ENCODE results near the gene MIAT.

GRCh38 chr22:26660356-26660755, 3.0 kb downstream of the MIAT start:
- TF ChIP-seq HDAC2 (IDR thresholded peaks at IDR 0.05; ENCODE audit: borderline replicate concordance in 1 of 2, low read depth in 2 of 2, low read length in 2 of 2) (no peak), CTCF (IDR thresholded peaks at IDR 0.05; ENCODE audit: control extremely low read depth in 1 of 3, insufficient read depth in 1 of 3, low read depth in 1 of 3, low read length in 3 of 3) (no peak), EZH2 (IDR thresholded peaks at IDR 0.05; ENCODE audit: low read depth, low read length, severe bottlenecking) (no peak), POLR2A (IDR thresholded peaks at IDR 0.05; ENCODE audit: control extremely low read depth in 1 of 2, low read depth in 2 of 2, low read length in 2 of 2) (no peak), RFX5 (IDR thresholded peaks at IDR 0.05; ENCODE audit: borderline replicate concordance, low read depth, low read length) (no peak), ASH2L (IDR thresholded peaks at IDR 0.05; ENCODE audit: low read length) (no peak), YY1 (IDR thresholded peaks at IDR 0.05; ENCODE audit: low read depth, low read length) (no peak), SUZ12 (IDR thresholded peaks at IDR 0.05; ENCODE audit: low read length) (no peak), SP1 (IDR thresholded peaks at IDR 0.05; ENCODE audit: low read depth, low read length) (no peak), CREB1 (IDR thresholded peaks at IDR 0.05) (no peak), KDM1A (IDR thresholded peaks at IDR 0.05; ENCODE audit: borderline replicate concordance, low read length) (no peak), SAP30 (IDR thresholded peaks at IDR 0.05; ENCODE audit: insufficient read depth, insufficient replicate concordance, low read length) (no peak), POLR2AphosphoS5 (IDR thresholded peaks at IDR 0.05; ENCODE audit: low read depth, low read length) (no peak)

All from H1 (cell line).